Heart right ventricle (tissue), 16 donors: ENCODE data around the gene CREBRF. TPM values are rescaled to one million over a fixed set of nuclear protein-coding genes. Genes with fewer than 3 reads are reported as not detected.

ENCODE experiments used
- ATAC-seq, 8 donors: fragments of 200-7000 bp; cut with Tn5 transposase; one replicate each; pipeline ENCODE4 v1.9.1; 2020; ENCODE audit warnings: mild to moderate bottlenecking in 8 of 8, moderate library complexity in 8 of 8, moderate number of reproducible peaks in 1 of 8
- DNase-seq, 2 donors: peaks; one replicate each; pipeline ENCODE4 v3.0.0-alpha.2; 2020
- H3K27ac ChIP-seq, 10 donors: fragments of 200-600 bp; sonication (generic) in 2 of 10; one replicate each; pipeline versions ENCODE4 v1.5.0 to v1.8.0; 2020 to 2022; ENCODE audit warnings: mild to moderate bottlenecking in 3 of 10
- H3K27me3 ChIP-seq, 7 donors: fragments of 200-600 bp; one replicate each; pipeline ENCODE4 v1.8.0; 2021 to 2022; ENCODE audit warnings: mild to moderate bottlenecking in 2 of 7
- H3K36me3 ChIP-seq, 9 donors: fragments of 200-600 bp; sonication (generic) in 1 of 9; one replicate each; pipeline versions ENCODE4 v1.5.0 to v1.8.0; 2020 to 2022; ENCODE audit warnings: mild to moderate bottlenecking in 2 of 9
- H3K4me1 ChIP-seq, 9 donors: fragments of 200-600 bp; sonication (generic) in 1 of 9; one replicate each; pipeline versions ENCODE4 v1.5.0 to v1.8.0; 2020 to 2022; ENCODE audit warnings: mild to moderate bottlenecking in 4 of 9
- H3K4me3 ChIP-seq, 10 donors: fragments of 200-600 bp; sonication (generic) in 2 of 10; one replicate each; pipeline versions ENCODE4 v1.5.0 to v1.8.0; 2020 to 2022; ENCODE audit warnings: mild to moderate bottlenecking in 7 of 10, moderate library complexity in 2 of 10
- H3K9me3 ChIP-seq, 11 donors: fragments of 200-600 bp in 10 of 11; sonication (generic) in 2 of 11; one replicate each; pipeline versions ENCODE4 v1.5.0 to v1.8.0; 2013 to 2022; ENCODE audit warnings: mild to moderate bottlenecking in 2 of 11, control low read depth in 1 of 11, moderate library complexity in 1 of 11
- CTCF ChIP-seq, 9 donors: fragments of 200-600 bp; sonication (generic) in 2 of 9; IDR thresholded peaks; one replicate each; pipeline versions ENCODE4 v1.5.0 to v1.8.0; 2021 to 2022; ENCODE audit warnings: antibody characterized with exemption in 9 of 9, mild to moderate bottlenecking in 5 of 9, moderate library complexity in 1 of 9
- WGBS, 2 donors: extraction: QIAGEN DNeasy Blood & Tissue Kit; methylation state at CpG; one replicate each; pipeline ENCODE4 v1.1.7; 2013; ENCODE audit warnings: inconsistent platforms in 1 of 2; 5-methylcytosine and 5-hydroxymethylcytosine counted together
- intact Hi-C, 10 donors: fragments of 100-400 bp; cut with DNase I; formaldehyde crosslinking; loops; one replicate each; pipeline versions ENCODE4 v1.11.1 to v1.14.2; 2022
- polyA plus RNA-seq, 2 donors: library from polyadenylated mRNA; stranded (reverse); fragments of 200-250 nt; gene quantifications; one replicate each; pipeline ENCODE4 v1.2.3, GENCODE V29; 2013
- total RNA-seq, 10 donors: library from RNA; stranded (reverse); fragmentation: NEBNext Ultra II Directional in 3 of 10; extraction: Animal tissue kit (Norgen Biotek cat#: 25700) in 3 of 10; gene quantifications; one replicate each; pipeline versions ENCODE4 v1.2.1 to v1.2.4, GENCODE V29; 2021 to 2023
- donor health status: Arrhythmogenic right ventricular cardiomyopathy.
- donor health status: ischemic (EF 13 %, LVEDD 7.1; RV severe dilation, severe dysfunction).
- donor health status: healthy with polysubstance abuse.
- donor health status: DM: no; HTN: yes; CAD: no.
- donor health status: DM: no; HTN: no; CAD: no.
- donor health status: ischemic (EF 25% LVEDD 6.9; RV normal size, moderate dysfunction).
- donor health status: ischemic (EF 25% LVEDD 5.7; RV mildly dilated, moderate dysfunction).
- donor health status: healthy.
- donor health status: DM: yes; HTN: yes; CAD: no.
- donor health status: Ischemic cardiomyopathy.
- donor health status: ischemic (EF 35%, LVEDD 5.7; RV mildly dilated, moderate dysfunction).
- donor health status: nonischemic (EF 11% LVEDD 7.7; RV severe dilation, severe dysfunction).
- donor health status: DM: yes; HTN: yes; CAD: no.
- donor health status: PGD.
- donor health status: ischemic (EF 29% LVEDD 5.4; RV normal size, mild dysfunction).
- donor health status: nonischemic (EF 23%, LVEDD 6.1; RV moderate dilation, normal function).

Gene CREBRF
- total and polyA plus RNA-seq, 12 donors: 1.5 to 31.1 (median 27.7) TPM

GRCh38 chr5:173143567-173143966 lies 87.4 kb downstream of the CREBRF start:
- Histone ChIP-seq H3K36me3 (peaks cover 0 to 39% (median 4%) of the 10 kb centered on the region in 9 donors), H3K4me3 (peak overlapping the region in 1 of 10 donors; percentile 87), H3K27ac (no peak overlapping the region), H3K4me1 (peaks cover 0 to 18% (median 11%) of the 10 kb centered on the region in 9 donors), H3K9me3 (no peaks in the 10 kb centered on the region), H3K27me3 (no peaks in the 10 kb centered on the region)
- DNase-seq (no peak), ATAC-seq (no peak)
- WGBS, 2 donors: 90 to 94% methylated on average over 8 of the region's 8 CpGs
- intact Hi-C loops: loop anchor here in 6 of 10 donors (5.0 to 10.0 kb wide), 4 partner anchors 129 to 161 kb away; partner anchors contain the start of gene ATP6V0E1 (in 4 of the 6)
- TF ChIP-seq CTCF (IDR thresholded peaks at IDR 0.05): no peak

GRCh38 chr5:173144200-173145176 lies 88.3 kb downstream of the CREBRF start, which contains the start of gene BNIP1:
BNIP1 (plus strand) TSS chr5:173144531; CDS start chr5:173144546, 15 bp downstream.
- DNase-seq: peak; percentile 96 to 97
- peak within 1 kb of the TSS in 9 of 10 donors; percentile 82 to 95 (median 88) for H3K27ac ChIP-seq
- intact Hi-C loops: loop anchor here in 7 of 10 donors (1.0 to 10.0 kb wide), 6 partner anchors 88 to 162 kb away; partner anchors contain the start of genes ATP6V0E1 (in 4 of the 7) and CREBRF (in 2 of the 7)
- peak; percentile 88 to 98 (median 94) for TF ChIP-seq CTCF (IDR thresholded peaks at IDR 0.05)
- peaks cover 0 to 41% (median 13%) of the 10 kb centered on the region in 9 donors for H3K36me3 ChIP-seq
- no peaks in the 10 kb centered on the region for H3K27me3 ChIP-seq
- 1% methylated on average over 48 of the region's 48 CpGs for WGBS, 2 donors
- no peaks in the 10 kb centered on the region for H3K9me3 ChIP-seq
- H3K4me1 ChIP-seq: peaks cover 0 to 18% (median 11%) of the 10 kb centered on the region in 9 donors
- peak within 1 kb of the TSS; percentile 51 to 98 (median 86) for H3K4me3 ChIP-seq
- ATAC-seq: peak; percentile 93 to 97 (median 95)

GRCh38 chr5:173148354-173148753 lies 92.2 kb downstream of the CREBRF start:
- Histone ChIP-seq H3K9me3 (no peaks in the 10 kb centered on the region), H3K27ac (no peak overlapping the region), H3K4me3 (no peak overlapping the region), H3K36me3 (peaks cover 0 to 72% (median 27%) of the 10 kb centered on the region in 9 donors), H3K27me3 (no peaks in the 10 kb centered on the region), H3K4me1 (peaks cover 0 to 18% (median 11%) of the 10 kb centered on the region in 9 donors)
- intact Hi-C loops: loop anchor here in 4 of 10 donors (10.0 kb wide), 2 partner anchors 134 to 164 kb away; partner anchors contain the start of gene ATP6V0E1 (in 3 of the 4)
- TF ChIP-seq CTCF (IDR thresholded peaks at IDR 0.05): no peak
- DNase-seq: no peak
- 64 to 69% methylated on average over 2 of the region's 2 CpGs for WGBS, 2 donors
- no peak for ATAC-seq

GRCh38 chr5:173152547-173152946 lies 96.4 kb downstream of the CREBRF start:
- intact Hi-C loops: no loop called here
- H3K36me3 ChIP-seq: peaks cover 0 to 99% (median 43%) of the 10 kb centered on the region in 9 donors
- 94 to 98% methylated on average over 5 of the region's 5 CpGs for WGBS, 2 donors

More at GRCh38 chr5:173152547-173152946, 96.4 kb downstream of the CREBRF start:
- H3K4me3 ChIP-seq: no peak overlapping the region
- H3K27ac ChIP-seq: no peak overlapping the region
- ATAC-seq (no peak), DNase-seq (no peak)
- no peaks in the 10 kb centered on the region for H3K27me3 ChIP-seq
- TF ChIP-seq CTCF (IDR thresholded peaks at IDR 0.05): no peak
- no peaks in the 10 kb centered on the region for H3K4me1 ChIP-seq
- H3K9me3 ChIP-seq: no peaks in the 10 kb centered on the region
